22Rv1 (cell line): ENCODE results near the gene KPNB1.

Experiments used
- CTCF ChIP-seq: fragments of 450-650 bp; IDR thresholded peaks from 2 replicates; pipeline ENCODE4 v1.5.1; 2017; ENCODE audit warnings: mild to moderate bottlenecking
- ZFX ChIP-seq: fragments of 450-650 bp; IDR thresholded peaks from 2 replicates; pipeline ENCODE4 v1.6.1; 2017; ENCODE audit warnings: antibody characterized with exemption, borderline replicate concordance

- TF ChIP-seq CTCF (no peak), ZFX (no peak)
Observed at GRCh38 chr17:47678196-47678595, 28.5 kb downstream of the KPNB1 start.
